Measurements from ENCODE around the gene CYP8B1.
"Not testable (repeated sequence)": the region's sequence is repeated elsewhere in the genome, so short reads cannot be mapped to it uniquely, and the experiment has no call there.

The CYP8B1 gene

GRCh38 chr3:42894698-42895579 lies 19.3 kb upstream of the CYP8B1 start:
- DNase-seq = no peak
- Mint-ChIP-seq H3K27me3 (peaks cover 3% of the 10 kb centered on the region), H3K27ac (no peak overlapping the region), H3K4me3 (no peak overlapping the region), H3K9me3 (no peaks in the 10 kb centered on the region), H3K4me1 (peaks cover 12% of the 10 kb centered on the region)
- ATAC-seq = peak; percentile 71

- no peak for DNase-seq
- peaks cover 17% of the 10 kb centered on the region for H3K4me1 Mint-ChIP-seq
- ATAC-seq = no peak
- no peaks in the 10 kb centered on the region for H3K9me3 Mint-ChIP-seq
- H3K4me3 Mint-ChIP-seq = no peak overlapping the region
- H3K27me3 Mint-ChIP-seq = peaks cover 20% of the 10 kb centered on the region
- H3K27ac Mint-ChIP-seq = no peak overlapping the region
Observed at GRCh38 chr3:42892807-42893206, 17.1 kb upstream of the CYP8B1 start.

GRCh38 chr3:42892169-42892568 lies 16.5 kb upstream of the CYP8B1 start:
- DNase-seq (no peak), ATAC-seq (no peak)
- Mint-ChIP-seq H3K4me1 (peaks cover 17% of the 10 kb centered on the region), H3K27ac (no peak overlapping the region), H3K9me3 (no peaks in the 10 kb centered on the region), H3K4me3 (no peak overlapping the region), H3K27me3 (peaks cover 20% of the 10 kb centered on the region)

DNA sequence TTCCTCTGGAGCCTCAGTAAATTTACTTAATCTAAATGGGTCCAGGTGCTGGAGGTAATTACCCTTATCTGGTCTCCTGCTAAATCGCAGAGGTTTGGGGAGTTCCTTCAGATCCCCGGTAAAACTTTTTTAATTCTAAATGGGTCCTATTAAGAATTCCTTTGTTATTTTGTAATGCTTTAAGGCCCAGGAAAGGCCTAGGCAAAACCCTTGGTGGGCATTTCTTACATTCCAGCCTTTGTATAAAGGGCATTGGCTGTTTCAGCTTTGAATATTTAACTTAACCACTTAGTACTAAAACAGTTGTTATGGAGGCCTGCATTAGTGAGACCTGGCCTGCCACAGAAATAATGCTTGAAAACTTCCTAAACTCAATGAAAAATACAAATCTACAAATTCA lies 15.4 kb upstream of the CYP8B1 start:
- Mint-ChIP-seq H3K27me3 (peaks cover 20% of the 10 kb centered on the region), H3K4me3 (no peak overlapping the region), H3K27ac (no peak overlapping the region), H3K4me1 (peaks cover 17% of the 10 kb centered on the region), H3K9me3 (no peaks in the 10 kb centered on the region)
- ATAC-seq (no peak), DNase-seq (no peak)

DNA sequence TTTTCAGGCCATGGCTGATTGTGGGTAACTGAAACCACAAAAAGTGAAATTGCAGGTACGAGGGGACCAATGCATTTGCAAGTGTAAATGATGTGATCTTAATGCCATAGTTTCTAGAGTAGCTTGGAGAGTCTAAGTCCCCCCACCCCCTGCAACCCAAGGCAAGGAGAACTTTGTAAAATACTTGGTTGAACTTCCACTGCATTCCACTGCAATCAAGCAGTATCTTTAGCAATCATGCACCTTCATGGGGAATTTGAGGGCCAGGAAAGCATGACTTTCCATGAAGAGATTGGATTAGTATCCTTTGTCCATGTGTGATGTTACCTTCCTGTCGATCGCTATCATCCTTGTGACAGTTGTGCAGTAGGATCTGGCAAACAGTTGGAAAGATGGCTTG lies 11.4 kb upstream of the CYP8B1 start:
- Mint-ChIP-seq H3K4me3 (no peak overlapping the region), H3K27ac (no peak overlapping the region), H3K9me3 (no peaks in the 10 kb centered on the region), H3K4me1 (peaks cover 12% of the 10 kb centered on the region), H3K27me3 (peaks cover 20% of the 10 kb centered on the region)
- ATAC-seq (no peak), DNase-seq (no peak)

- ATAC-seq (no peak), DNase-seq (no peak)
- Mint-ChIP-seq H3K4me3 (no peak overlapping the region), H3K27ac (no peak overlapping the region), H3K27me3 (peaks cover 20% of the 10 kb centered on the region), H3K4me1 (peaks cover 18% of the 10 kb centered on the region), H3K9me3 (no peaks in the 10 kb centered on the region)
Observed at GRCh38 chr3:42886294-42886822, 10.7 kb upstream of the CYP8B1 start.

- ATAC-seq (no peak), DNase-seq (no peak)
- Mint-ChIP-seq H3K27ac (no peak overlapping the region), H3K4me1 (peaks cover 21% of the 10 kb centered on the region), H3K4me3 (no peak overlapping the region), H3K27me3 (peaks cover 11% of the 10 kb centered on the region), H3K9me3 (no peaks in the 10 kb centered on the region)
Observed at GRCh38 chr3:42884324-42884723, 8.6 kb upstream of the CYP8B1 start.

DNA sequence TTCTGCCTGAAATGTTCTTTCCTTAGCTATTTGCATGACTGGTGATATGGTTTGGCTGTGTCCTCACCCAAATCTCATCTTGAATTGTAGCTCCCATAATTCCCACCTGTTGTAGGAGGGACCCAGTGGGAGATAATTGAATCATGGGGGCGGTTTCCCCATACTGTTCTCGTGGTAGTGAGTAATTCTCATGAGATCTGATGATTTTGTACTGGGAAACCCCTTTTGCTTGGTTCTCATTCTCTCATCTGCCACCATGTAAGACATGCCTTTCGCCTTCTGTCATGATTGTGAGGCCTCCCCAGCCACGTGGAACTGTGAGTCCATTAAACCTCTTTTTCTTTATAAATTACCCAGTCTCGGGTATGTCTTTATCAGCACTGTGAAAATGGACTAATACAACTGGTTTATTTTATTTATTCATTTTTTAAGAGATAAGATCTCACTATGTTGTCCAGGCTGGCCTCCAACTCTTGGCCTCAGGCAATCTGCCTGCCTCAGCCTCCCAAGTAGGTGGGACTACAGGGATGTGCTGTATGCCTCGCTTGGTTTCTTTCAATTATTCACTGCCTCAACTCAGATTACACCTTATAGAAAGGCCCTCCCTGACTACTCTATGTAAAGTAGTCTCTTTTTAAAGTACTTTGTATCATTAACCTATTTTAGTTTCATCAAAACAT lies 7.7 kb upstream of the CYP8B1 start:
- H3K27ac Mint-ChIP-seq, ATAC-seq, H3K9me3 Mint-ChIP-seq, H3K4me3 Mint-ChIP-seq, DNase-seq, H3K27me3 Mint-ChIP-seq: not testable (repeated sequence)
- peaks cover 21% of the 10 kb centered on the region for H3K4me1 Mint-ChIP-seq

DNA sequence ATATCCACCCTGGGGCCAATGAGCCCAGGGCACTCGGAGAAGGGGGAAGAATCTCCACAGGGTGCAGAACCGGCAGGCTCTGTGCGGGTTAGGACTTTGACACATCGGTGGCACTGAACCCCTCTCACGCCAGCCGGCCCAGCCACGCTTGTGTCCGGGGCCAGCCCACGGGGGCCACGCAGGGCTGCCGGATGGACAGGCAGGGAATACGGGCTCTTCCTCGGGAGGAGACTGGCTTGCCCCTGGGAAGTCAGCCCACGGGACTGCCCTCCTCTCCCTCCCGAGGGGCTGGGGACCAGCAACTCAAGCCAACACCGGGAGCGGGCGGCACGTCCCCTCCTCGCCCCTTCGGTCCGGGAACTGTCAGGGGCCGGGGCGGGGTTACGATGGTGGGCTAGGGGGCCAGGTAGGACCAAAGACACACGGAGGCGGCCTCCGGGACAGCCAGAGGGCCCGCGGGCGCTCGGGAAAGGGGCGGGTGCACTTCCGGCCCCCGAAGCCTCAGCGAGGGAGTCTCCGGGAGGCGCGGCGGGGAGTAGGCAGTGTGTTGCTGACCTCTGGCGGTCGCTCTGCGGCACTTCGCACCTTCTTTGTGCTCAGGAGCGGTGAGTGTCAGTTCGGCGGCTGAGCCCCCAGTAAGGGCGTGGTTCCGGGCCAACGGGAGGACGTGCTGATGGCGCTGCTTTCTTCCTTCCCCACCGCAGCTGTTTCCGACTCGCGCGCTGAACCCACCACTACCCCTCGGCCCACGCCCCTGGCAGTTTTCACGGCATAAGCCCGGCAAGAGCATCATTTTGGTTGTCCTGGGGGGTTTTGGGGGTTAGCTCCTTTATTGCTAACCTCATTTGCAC lies 5.1 kb upstream of the CYP8B1 start:
- Mint-ChIP-seq H3K4me3 (peak overlapping the region; percentile 82 to 86), H3K27me3 (no peaks in the 10 kb centered on the region), H3K4me1 (peaks cover 21% of the 10 kb centered on the region), H3K27ac (peak overlapping the region; percentile 84 to 94), H3K9me3 (no peaks in the 10 kb centered on the region)
- DNase-seq = peak; percentile 87 to 93
- ATAC-seq = peak; percentile 98

- Mint-ChIP-seq H3K27ac (peak overlapping the region; percentile 4 to 88), H3K4me1 (peaks cover 21% of the 10 kb centered on the region), H3K27me3 (no peaks in the 10 kb centered on the region), H3K4me3 (peak overlapping the region; percentile 82 to 86), H3K9me3 (no peaks in the 10 kb centered on the region)
- DNase-seq (no peak), ATAC-seq (no peak)
Observed at GRCh38 chr3:42880183-42880582, 4.5 kb upstream of the CYP8B1 start.

- ATAC-seq = no peak
- Mint-ChIP-seq H3K27me3 (peaks cover 7% of the 10 kb centered on the region), H3K4me1 (peaks cover 16% of the 10 kb centered on the region), H3K9me3 (no peaks in the 10 kb centered on the region), H3K4me3 (no peak overlapping the region), H3K27ac (no peak overlapping the region)
- DNase-seq = no peak
Observed at GRCh38 chr3:42877881-42878280, 2.2 kb upstream of the CYP8B1 start.

- ATAC-seq (no peak), DNase-seq (no peak)
- H3K4me1 Mint-ChIP-seq = peaks cover 16% of the 10 kb centered on the region
- no peak overlapping the region for H3K4me3 Mint-ChIP-seq
- H3K9me3 Mint-ChIP-seq = no peaks in the 10 kb centered on the region
- H3K27ac Mint-ChIP-seq = no peak overlapping the region
- peaks cover 15% of the 10 kb centered on the region for H3K27me3 Mint-ChIP-seq
Observed at GRCh38 chr3:42876940-42877720, 1.5 kb upstream of the CYP8B1 start.

GRCh38 chr3:42876401-42876800 lies 722 bp upstream of the CYP8B1 start:
- Mint-ChIP-seq H3K4me3 (no peak overlapping the region), H3K4me1 (peaks cover 10% of the 10 kb centered on the region), H3K9me3 (no peaks in the 10 kb centered on the region), H3K27ac (no peak overlapping the region), H3K27me3 (peaks cover 17% of the 10 kb centered on the region)
- DNase-seq (no peak), ATAC-seq (no peak)

- H3K4me1 Mint-ChIP-seq = no peaks in the 10 kb centered on the region
- no peaks in the 10 kb centered on the region for H3K9me3 Mint-ChIP-seq
- peaks cover 17% of the 10 kb centered on the region for H3K27me3 Mint-ChIP-seq
- H3K27ac Mint-ChIP-seq = no peak overlapping the region
- H3K4me3 Mint-ChIP-seq = no peak overlapping the region
- peak; percentile 26 for ATAC-seq
- no peak for DNase-seq
Observed at GRCh38 chr3:42874749-42875148, 930 bp downstream of the CYP8B1 start.

Measured in stimulated activated naive CD8-positive, alpha-beta T cell treated with anti-CD3 and anti-CD28 coated beads, Interleukin-15, amount 100 ng/mL, for 72 hours (primary cell).